SU-DHL-6 (cell line): ENCODE data around the gene DPP6.

Source experiments
- H2AFZ ChIP-seq: fragments of 200-600 bp; sonication (generic); 2 replicates; pipeline ENCODE4 v1.6.1; 2014; ENCODE audit warnings: low read depth, mild to moderate bottlenecking, moderate library complexity, mixed read lengths, antibody characterized with exemption, low read length; ENCODE audit not compliant: severe bottlenecking
- H3F3A ChIP-seq: fragments of 200-600 bp; shearing (Covaris generic); 2 replicates; pipeline ENCODE4 v1.6.0; 2016; ENCODE audit warnings: antibody characterized with exemption, mild to moderate bottlenecking; ENCODE audit not compliant: insufficient read depth
- H3K27ac ChIP-seq: fragments of 200-600 bp; sonication (generic); 2 replicates; pipeline ENCODE4 v1.5.1; 2016; ENCODE audit warnings: low read depth, mild to moderate bottlenecking, low read length, moderate library complexity, mixed read lengths
- H3K27me3 ChIP-seq: fragments of 200-600 bp; sonication (generic), shearing (Covaris generic); 2 replicates; pipeline ENCODE4 v1.6.0; 2014; ENCODE audit warnings: mild to moderate bottlenecking, low read length
- H3K36me3 ChIP-seq: fragments of 200-600 bp; sonication (generic); 2 replicates; pipeline ENCODE4 v1.6.1; 2014; ENCODE audit warnings: mild to moderate bottlenecking, low read length, mixed read lengths
- H3K4me2 ChIP-seq: fragments of 300-600, 200-600 bp; shearing (Covaris generic), sonication (generic); 2 replicates; pipeline ENCODE4 v1.6.0; 2014; ENCODE audit warnings: low read length, low read depth, mild to moderate bottlenecking; ENCODE audit not compliant: poor library complexity, severe bottlenecking
- H3K4me3 ChIP-seq: fragments of 200-600 bp; sonication (generic); 2 replicates; pipeline ENCODE4 v1.5.1; 2014; ENCODE audit warnings: antibody characterized with exemption, low read length, mild to moderate bottlenecking, mixed read lengths; ENCODE audit not compliant: insufficient read depth, poor library complexity, severe bottlenecking
- H3K79me2 ChIP-seq: fragments of 200-600 bp; sonication (generic); 2 replicates; pipeline ENCODE4 v1.6.1; 2014; ENCODE audit warnings: mild to moderate bottlenecking, low read length, moderate library complexity; ENCODE audit not compliant: insufficient read depth
- H3K9ac ChIP-seq: fragments of 200-600 bp; sonication (generic); 2 replicates; pipeline ENCODE4 v1.7.0; 2014; ENCODE audit warnings: mild to moderate bottlenecking, low read length
- H3K9me2 ChIP-seq: fragments of 200-600 bp; sonication (generic); replicated peaks from 2 replicates; pipeline ENCODE4 v1.6.1; 2014; ENCODE audit warnings: low read length; ENCODE audit not compliant: insufficient read depth
- H3K9me3 ChIP-seq: fragments of 200-600 bp; sonication (generic); 2 replicates; pipeline ENCODE4 v1.6.1; 2014; ENCODE audit warnings: low read length, mixed read lengths; ENCODE audit not compliant: insufficient read depth
- H4K20me1 ChIP-seq: fragments of 200-600 bp; sonication (generic); 2 replicates; pipeline ENCODE4 v1.6.1; 2014; ENCODE audit warnings: low read depth, mild to moderate bottlenecking, antibody characterized with exemption, low read length, moderate library complexity, mixed read lengths
- EZH2phosphoT487 ChIP-seq: fragments of 200-600 bp; sonication (generic), shearing (Covaris generic); conservative IDR thresholded peaks from 2 replicates; pipeline ENCODE4 v1.6.1; 2018; ENCODE audit warnings: mild to moderate bottlenecking, antibody characterized with exemption, low read length, moderate library complexity, mixed read lengths
- TF ChIP-seq, protein P1 (sequence below): fragments of 200-600 bp; sonication (generic); IDR thresholded peaks from one replicate; pipeline ENCODE4 v1.5.1; 2017; ENCODE audit warnings: antibody characterized with exemption, mild to moderate bottlenecking, low read length, moderate library complexity; ENCODE audit not compliant: insufficient read depth, poor library complexity, severe bottlenecking

The DPP6 gene

DNA sequence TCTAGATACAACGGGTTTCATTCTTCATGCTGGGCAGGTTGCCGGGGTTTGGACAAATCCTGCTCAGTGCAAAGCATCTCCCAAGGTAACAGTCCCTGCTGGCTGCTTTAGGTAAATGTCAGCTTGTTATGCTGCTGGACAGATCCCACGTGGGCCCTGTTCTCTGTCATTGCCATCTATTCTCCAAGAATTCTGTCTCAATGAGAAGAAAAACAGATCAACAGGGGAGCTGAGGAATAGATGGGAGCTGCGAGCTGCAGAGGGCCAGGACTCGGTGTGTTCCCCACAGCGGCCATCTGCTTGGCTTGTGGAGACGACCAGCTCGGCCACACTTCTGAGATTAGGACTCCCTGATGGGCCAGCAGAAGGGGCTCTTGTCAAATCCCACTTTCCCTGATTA is 235.2 kb downstream of the DPP6 start:
- no peaks in the 10 kb centered on the region for H4K20me1 ChIP-seq
- H3K9me3 ChIP-seq, result no peaks in the 10 kb centered on the region
- no peaks in the 10 kb centered on the region for H3K36me3 ChIP-seq
- H3K9ac ChIP-seq, result no peak overlapping the region
- no peak overlapping the region for H3K27ac ChIP-seq
- no peak overlapping the region for H2AFZ ChIP-seq
- H3K27me3 ChIP-seq, result no peaks in the 10 kb centered on the region
- no peak overlapping the region for H3K4me2 ChIP-seq
- TF ChIP-seq, protein P1, sequence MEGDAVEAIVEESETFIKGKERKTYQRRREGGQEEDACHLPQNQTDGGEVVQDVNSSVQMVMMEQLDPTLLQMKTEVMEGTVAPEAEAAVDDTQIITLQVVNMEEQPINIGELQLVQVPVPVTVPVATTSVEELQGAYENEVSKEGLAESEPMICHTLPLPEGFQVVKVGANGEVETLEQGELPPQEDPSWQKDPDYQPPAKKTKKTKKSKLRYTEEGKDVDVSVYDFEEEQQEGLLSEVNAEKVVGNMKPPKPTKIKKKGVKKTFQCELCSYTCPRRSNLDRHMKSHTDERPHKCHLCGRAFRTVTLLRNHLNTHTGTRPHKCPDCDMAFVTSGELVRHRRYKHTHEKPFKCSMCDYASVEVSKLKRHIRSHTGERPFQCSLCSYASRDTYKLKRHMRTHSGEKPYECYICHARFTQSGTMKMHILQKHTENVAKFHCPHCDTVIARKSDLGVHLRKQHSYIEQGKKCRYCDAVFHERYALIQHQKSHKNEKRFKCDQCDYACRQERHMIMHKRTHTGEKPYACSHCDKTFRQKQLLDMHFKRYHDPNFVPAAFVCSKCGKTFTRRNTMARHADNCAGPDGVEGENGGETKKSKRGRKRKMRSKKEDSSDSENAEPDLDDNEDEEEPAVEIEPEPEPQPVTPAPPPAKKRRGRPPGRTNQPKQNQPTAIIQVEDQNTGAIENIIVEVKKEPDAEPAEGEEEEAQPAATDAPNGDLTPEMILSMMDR, result no peak
- no peak for TF ChIP-seq EZH2phosphoT487
- H3K4me3 ChIP-seq, result no peak overlapping the region
- H3K9me2 ChIP-seq, result no peaks in the 10 kb centered on the region; the same call in 1 of the 2 replicates
- H3K79me2 ChIP-seq, result no peaks in the 10 kb centered on the region
- no peaks in the 10 kb centered on the region for H3F3A ChIP-seq

DNA sequence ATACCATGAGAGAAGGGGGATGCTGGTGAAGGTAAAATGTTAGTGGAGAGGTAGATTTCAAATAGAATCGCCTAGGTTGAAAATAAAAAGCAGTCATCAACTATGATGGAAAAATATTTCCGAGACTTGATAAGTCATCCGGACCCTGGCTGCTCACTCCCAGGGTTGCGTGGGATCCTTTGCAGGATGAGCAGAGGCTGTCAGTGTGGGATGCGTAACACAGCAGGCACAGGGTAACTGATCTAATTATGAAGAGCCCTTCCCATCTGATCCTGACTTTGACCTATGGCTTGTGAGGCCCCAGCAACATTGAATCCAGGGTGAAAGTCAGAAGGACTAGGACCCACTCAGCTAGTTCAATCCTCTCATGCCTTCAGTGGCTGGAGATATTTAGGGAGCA is 236.9 kb downstream of the DPP6 start:
- no peaks in the 10 kb centered on the region for H4K20me1 ChIP-seq
- no peaks in the 10 kb centered on the region for H3K9me3 ChIP-seq
- H3K36me3 ChIP-seq, result no peaks in the 10 kb centered on the region
- H3K9me2 ChIP-seq, result no peaks in the 10 kb centered on the region; the same call in 1 of the 2 replicates
- no peaks in the 10 kb centered on the region for H3K79me2 ChIP-seq
- no peak overlapping the region for H3K9ac ChIP-seq
- H2AFZ ChIP-seq, result no peak overlapping the region
- no peak overlapping the region for H3K4me3 ChIP-seq
- no peak for TF ChIP-seq EZH2phosphoT487
- TF ChIP-seq, protein P1, result no peak
- H3F3A ChIP-seq, result no peaks in the 10 kb centered on the region
- no peak overlapping the region for H3K27ac ChIP-seq
- H3K27me3 ChIP-seq, result no peaks in the 10 kb centered on the region
- no peak overlapping the region for H3K4me2 ChIP-seq

DNA sequence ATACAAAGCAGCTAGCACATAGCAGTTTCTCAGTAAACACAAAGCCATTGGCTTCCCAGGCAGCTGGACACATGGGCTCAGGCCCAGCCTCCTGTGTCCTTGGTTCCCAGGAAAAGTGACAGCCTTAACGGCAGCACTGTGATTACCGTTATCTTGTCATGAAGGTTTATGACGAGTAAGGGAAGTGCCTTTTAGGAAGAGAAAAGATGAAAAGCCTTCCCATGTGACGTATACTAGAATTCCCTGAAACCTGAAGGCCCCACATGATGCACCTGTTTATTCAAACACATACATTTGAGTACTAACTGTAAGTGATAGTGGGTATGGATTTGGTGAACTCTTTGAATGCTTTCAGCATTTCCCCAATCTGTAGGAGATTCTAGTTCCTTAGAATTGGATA is 244.2 kb downstream of the DPP6 start:
- no peak overlapping the region for H3K4me3 ChIP-seq
- H3F3A ChIP-seq, result no peaks in the 10 kb centered on the region
- TF ChIP-seq, protein P1, result no peak
- no peak for TF ChIP-seq EZH2phosphoT487
- no peaks in the 10 kb centered on the region for H3K36me3 ChIP-seq
- H3K27me3 ChIP-seq, result no peaks in the 10 kb centered on the region
- H3K9ac ChIP-seq, result no peak overlapping the region
- no peak overlapping the region for H3K27ac ChIP-seq
- no peaks in the 10 kb centered on the region for H3K79me2 ChIP-seq
- no peaks in the 10 kb centered on the region; the same call in 1 of the 2 replicates for H3K9me2 ChIP-seq
- no peak overlapping the region for H3K4me2 ChIP-seq
- H3K9me3 ChIP-seq, result no peaks in the 10 kb centered on the region
- H4K20me1 ChIP-seq, result no peaks in the 10 kb centered on the region
- no peak overlapping the region for H2AFZ ChIP-seq

DNA sequence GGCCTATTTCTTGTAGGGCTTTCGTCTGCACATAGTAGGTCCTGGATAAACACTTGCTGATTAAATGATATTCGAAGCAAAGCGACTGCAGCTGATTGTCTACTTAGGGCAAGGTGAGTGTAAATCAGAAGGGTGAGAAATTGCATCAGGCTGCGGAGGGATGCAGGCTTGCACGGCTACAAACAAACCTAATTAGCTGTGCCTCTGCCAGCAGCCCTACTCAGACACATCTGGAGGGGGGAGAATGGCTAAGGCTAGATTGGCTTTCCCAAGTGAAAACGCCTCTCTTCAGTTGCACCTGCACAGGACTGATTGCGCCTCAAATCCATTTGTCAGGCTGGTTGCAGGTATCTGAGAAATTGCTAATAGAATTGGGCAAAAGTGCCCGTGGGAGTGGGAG is 247.5 kb downstream of the DPP6 start:
- Histone ChIP-seq H3K9me2 (no peaks in the 10 kb centered on the region), H2AFZ (no peak overlapping the region), H3F3A (no peaks in the 10 kb centered on the region), H3K36me3 (no peaks in the 10 kb centered on the region), H4K20me1 (no peaks in the 10 kb centered on the region), H3K27me3 (no peaks in the 10 kb centered on the region), H3K27ac (no peak overlapping the region), H3K79me2 (no peaks in the 10 kb centered on the region), H3K4me3 (no peak overlapping the region), H3K9ac (no peak overlapping the region), H3K9me3 (no peaks in the 10 kb centered on the region), H3K4me2 (no peak overlapping the region)
- TF ChIP-seq, protein P1, result no peak
- TF ChIP-seq EZH2phosphoT487, result no peak
